Activated CD4-positive, alpha-beta T cell treated with anti-CD3 and anti-CD28 coated beads, Interleukin-2, amount 50 U/mL, for 1 hour (primary cell): ENCODE data around the gene BTBD2.

Source experiments
- DNase-seq: peaks from one replicate; pipeline ENCODE4 v3.0.0-alpha.2; 2020

The BTBD2 gene

DNA sequence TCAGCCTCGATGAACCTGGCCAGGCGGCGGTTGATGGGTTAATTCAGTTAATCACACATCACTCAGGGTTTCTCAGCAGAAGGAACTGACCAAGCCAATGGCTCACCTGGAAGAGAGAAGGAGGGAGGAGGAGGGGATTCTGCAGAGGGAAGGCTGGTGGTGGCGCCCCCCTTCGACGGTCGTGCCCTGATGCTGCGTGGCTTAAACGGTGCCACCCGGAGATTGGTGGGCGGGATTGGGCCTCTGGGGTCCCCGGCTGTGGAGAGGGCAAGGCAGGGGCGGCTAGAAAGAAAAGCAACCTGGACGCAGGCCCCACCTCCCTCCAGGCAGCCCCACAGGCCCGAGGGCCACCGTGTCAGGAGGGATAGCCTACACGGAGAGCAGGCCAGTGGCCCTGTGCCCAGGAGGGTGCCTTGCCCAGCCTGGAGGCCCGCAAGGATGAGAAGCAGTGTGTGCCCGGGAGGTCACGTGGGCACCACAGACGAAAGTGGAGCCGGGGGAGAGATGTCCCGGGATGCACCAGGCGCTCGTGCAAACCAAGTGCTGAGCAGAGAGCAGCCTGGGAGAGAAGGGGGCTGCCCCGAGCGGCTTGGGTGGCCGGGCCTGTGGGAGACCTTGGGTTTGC is 58.5 kb downstream of the BTBD2 start:
- no peak for DNase-seq

DNA sequence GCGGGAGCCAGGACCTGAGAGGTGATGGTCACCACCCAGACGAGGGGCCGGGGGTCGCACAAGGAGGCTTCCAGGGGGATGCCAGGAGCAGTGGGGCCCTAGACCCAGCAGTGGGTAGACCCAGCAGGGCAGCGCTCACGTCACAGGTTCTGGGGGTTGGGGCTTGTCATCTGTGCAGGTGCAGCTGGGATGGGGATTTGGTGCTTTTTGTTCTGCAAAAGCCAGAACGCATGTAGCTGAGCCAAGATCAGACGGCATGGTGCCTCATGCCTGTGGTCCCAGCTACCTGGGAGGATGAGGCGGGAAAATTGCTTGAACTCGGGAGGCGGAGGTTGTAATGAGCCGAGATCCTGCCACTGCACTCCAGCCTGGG is 59.4 kb downstream of the BTBD2 start:
- no peak for DNase-seq

DNA sequence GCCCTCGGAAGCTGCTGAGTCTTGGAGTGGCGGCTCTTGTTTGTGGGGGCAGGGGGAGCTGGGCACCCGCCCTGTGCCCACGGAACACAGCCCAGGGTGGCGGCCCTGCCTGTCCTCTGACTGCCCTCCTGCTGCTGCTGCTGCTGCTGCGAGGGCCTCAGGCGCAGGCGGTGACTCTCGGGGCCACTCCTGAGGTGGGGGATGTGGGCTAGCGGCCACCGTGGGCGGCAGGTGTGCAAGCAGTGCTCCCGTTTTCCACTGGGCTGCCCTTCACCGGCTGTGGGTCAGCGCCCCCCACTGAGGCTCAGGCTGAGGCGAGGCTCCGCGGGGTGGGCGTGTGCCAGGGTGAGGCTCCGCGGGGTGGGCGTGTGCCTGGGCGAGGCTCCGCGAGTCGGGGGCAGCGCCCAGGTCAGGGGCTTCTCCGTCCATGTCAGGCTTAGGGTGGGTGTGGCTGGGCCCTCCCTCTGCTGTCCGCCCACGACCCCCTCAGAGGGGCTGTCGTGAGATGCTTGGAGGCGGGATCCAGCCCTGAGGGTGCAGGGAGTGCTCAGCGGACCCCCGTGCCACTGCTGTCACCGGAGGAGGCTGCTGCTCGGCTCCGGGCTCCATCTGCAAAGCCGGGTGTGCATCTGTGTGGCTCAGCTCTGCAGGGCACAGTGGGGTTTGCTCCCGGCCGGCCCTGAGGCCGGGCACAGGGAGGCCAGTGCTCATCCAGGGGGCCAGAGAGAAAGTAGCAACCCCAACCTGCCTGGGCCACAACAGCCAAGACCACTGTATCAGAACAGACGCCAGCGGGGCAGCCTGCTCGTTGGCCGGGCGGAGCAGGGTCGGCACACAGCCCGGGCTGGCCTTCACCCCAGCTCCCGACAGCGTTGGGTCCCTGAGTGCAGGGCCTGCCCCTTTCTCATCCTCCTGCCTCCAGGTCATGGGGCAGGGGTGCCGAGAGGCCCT is 60.1 kb downstream of the BTBD2 start:
- no peak for DNase-seq

DNA sequence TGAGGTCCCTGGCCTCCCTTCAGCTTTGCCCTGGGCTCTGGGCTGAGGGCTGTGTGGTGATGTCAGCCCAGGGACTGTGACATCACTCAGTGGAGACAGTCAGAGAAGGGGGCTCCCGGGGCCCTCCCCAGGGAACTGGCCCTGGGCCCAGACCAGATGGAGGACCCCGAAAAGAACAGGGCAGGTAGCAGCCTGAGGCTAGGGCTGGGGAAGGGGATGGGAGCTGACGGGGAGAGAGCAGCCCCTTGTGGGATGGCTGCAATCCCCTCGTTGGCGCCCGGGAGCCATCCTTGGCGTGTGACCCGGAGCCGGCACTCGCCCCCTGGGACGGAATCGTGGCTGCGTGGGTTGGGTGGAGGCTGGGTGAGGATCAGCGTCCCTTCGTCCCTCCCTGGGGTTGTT is 61.0 kb downstream of the BTBD2 start:
- no peak for DNase-seq

GRCh38 chr19:1953441-1954094 is 61.9 kb downstream of the BTBD2 start:
- DNase-seq = no peak

DNA sequence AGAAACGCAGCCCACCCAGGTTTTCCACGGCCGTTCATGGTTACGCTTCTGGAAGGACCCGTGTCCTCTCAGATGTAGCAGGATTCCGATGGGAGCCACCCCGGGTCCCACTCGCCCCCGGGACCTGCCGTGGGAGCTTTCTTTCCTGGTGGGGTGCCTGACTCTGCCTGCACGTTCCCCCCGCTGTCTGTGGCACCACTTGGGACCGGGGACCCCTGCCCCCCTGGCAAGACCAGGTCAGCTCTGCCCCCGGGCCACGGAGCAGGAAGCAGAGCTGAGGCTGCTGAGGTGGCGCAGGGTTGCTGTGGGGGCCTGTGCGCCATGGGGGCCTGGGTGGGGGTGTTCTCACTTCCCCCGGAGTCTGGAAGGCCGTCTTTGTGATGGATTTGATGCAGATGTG is 62.5 kb downstream of the BTBD2 start:
- no peak for DNase-seq

GRCh38 chr19:1952635-1953034 is 62.9 kb downstream of the BTBD2 start:
- DNase-seq = no peak

GRCh38 chr19:1950640-1951039 is 64.9 kb downstream of the BTBD2 start:
- no peak for DNase-seq

DNA sequence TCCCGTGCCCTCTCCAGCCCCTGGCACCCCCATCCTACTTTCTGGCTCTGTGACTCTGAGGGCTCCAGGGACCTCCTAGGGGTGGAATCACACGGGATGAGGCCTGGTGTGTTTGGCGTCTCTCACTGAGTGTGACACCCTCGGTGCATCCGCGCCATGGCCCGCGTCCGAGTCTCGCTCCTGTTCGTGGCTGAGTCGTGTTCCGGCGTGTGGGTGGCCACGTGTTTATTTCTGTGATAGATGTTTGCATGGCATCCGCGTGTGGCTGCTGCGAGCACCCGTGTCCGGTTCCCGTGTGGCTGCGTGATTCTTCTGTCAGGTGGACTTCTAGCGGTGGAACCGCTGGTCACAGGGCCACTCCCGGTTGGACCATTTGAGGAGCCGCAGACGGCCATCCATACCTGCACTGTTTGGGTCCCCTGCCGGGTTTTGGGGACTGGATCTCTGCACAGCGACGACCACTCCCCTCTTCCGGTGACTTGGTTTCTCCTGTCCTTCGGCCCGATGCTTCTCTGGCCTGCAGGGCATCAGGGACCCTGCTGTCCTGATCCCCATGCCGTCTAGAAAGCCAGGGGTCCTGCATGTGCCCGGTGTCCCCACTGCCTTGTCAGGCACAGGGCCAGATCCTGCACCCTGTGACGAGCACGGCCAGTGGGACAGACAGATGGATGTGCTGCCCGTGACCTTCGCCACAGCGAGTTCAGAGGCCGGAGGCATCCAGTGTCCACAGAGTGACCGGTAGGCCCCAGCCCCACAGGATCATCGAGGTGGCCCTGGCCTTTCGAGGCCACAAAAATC is 66.0 kb downstream of the BTBD2 start:
- no peak for DNase-seq

GRCh38 chr19:1947651-1948209 is 67.8 kb downstream of the BTBD2 start:
- no peak for DNase-seq

- no peak for DNase-seq
Measured at GRCh38 chr19:1945899-1946298, 69.6 kb downstream of the BTBD2 start.

- no peak for DNase-seq
Measured at GRCh38 chr19:1944916-1945561, 70.5 kb downstream of the BTBD2 start.

- DNase-seq = no peak
Measured at GRCh38 chr19:1944088-1944915, 71.2 kb downstream of the BTBD2 start.

GRCh38 chr19:1943661-1944087 is 71.8 kb downstream of the BTBD2 start:
- no peak for DNase-seq

DNA sequence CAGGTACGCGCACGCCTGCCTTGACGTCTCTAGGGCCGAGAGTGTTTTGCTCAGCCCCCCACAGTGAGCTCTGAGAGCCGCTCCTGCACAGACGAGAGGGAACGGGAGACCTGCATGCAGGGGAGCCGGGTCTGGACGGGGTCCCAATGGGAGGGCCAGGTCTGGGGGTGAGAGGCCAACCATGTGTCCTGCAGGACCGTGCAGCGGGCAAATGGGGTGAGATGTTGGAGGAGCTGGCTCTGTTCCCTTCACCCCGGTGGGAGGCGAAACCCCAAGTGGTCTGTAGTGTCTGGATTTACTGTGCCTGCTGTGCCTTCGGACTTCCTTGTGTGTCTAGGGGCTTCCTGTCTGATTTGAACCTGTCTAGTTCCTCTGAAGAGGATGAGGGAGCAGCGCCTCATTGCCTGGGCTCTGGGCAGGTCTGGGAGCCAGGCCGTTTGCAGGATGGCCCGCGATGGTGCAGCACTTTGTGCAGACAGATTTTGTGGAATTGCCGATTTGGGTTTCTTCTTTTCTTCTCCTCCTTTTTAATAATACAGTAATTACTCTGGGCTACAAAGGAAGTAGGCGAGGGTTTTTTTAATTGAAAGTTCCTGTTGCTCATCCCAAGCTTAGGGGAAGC is 72.5 kb downstream of the BTBD2 start:
- DNase-seq = no peak

DNA sequence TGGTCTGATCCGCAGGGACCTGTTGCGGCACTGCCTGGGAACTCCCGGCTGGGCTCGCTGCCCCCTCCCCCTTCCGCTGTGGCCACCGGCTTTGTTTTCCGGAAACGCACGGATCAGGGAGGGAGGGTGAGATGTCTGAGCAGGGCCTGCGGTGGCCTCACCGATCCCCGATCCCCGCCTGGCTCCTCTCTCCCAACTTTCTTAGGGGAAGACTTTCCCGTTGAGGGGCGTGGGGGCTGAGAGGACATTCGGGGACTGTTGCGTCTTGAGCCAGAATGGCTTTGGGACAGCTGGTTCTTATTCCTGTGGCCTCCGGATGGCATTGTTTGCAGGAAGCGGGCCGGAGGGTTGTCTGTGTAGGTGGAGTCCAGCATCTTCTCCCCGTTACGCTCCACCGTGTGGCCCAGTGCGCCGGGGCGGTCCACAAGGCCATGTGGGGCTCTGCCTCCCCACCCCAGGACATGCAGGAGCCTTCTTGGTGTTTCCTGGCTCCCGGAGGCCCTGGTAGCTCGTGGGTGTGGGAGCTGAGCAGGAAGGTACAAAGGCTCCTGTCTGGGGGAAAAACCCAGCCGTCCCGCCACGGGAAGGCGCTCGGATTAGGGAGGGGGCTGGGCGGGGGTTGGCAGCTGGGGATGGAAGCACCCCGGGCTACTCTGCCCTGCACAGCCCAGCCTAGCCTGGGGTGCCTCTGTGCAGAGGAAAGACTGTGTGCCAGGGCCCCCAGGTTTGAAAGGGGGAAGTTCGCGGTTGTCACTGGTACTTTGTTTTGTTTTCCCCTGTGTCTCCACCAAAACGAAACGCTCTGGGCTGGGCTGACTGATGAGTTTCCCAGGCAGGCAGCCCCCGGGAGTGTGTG is 73.2 kb downstream of the BTBD2 start:
- peak; percentile 77 for DNase-seq

GRCh38 chr19:1941146-1942077 is 74.1 kb downstream of the BTBD2 start, which contains the start of gene CSNK1G2:
TSS of gene CSNK1G2 (plus strand) at chr19:1941172. CDS start at chr19:1969773, 28,601 bp downstream.
- no peak for DNase-seq

GRCh38 chr19:1938071-1938470 is 77.4 kb downstream of the BTBD2 start:
- no peak for DNase-seq
